ENCODE results near the gene YIPF2. TPM values are rescaled to one million over a fixed set of nuclear protein-coding genes. Genes with fewer than 3 reads are reported as not detected.

YIPF2 gene
- total and polyA plus RNA-seq, 2 of the 4 experiments (the other 2 are of a cell fraction): 61.5 to 78.0 TPM

DNA sequence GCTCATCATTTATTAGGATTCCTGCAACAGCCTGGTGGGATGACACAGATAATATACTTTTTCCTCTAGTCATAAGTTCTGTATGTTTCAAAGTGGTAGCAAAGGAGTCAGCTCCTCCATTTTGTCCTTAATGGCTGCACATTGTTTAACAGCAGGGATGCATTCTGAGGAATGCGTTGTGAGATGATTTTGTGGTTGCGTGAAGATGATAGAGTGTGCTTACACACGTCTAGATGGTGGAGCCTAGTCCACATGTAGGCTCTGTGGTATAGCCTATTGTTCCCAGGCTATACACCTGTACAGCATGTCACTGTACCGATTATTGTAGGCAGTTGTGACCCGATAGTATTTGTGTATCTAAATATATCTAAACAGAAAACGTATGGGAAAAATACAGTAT lies 37.0 kb upstream of the YIPF2 start:
- no peak overlapping the region for H2BK20ac ChIP-seq (ENCODE audit: low read depth, low read length)
- no peak overlapping the region for H3K4me2 ChIP-seq (ENCODE audit: low read depth, low read length)
- intact Hi-C loops (cut with micrococcal nuclease): no loop called here
- no peak overlapping the region for H4K5ac ChIP-seq (ENCODE audit: low read depth, low read length)
- H3K4me3 ChIP-seq (ENCODE audit: insufficient read depth, low read depth, low read length): no peak overlapping the region
- H4K8ac ChIP-seq (ENCODE audit: low read depth in 2 of 2, low read length in 2 of 2): no peak overlapping the region
- peaks cover 25% of the 10 kb centered on the region for H3K9me1 ChIP-seq (ENCODE audit: insufficient read depth, low read length)
- no peak overlapping the region for H2AFZ ChIP-seq (replicated peaks; ENCODE audit: low read length, poor library complexity)
- WGBS, 2 experiments (ENCODE audit: extremely low coverage in 2 of 2, insufficient read length in 1 of 2): 93% methylated on average over 3 of the region's 6 CpGs; no CpG with 5 or more reads in 1 of the 2 experiments
- in situ Hi-C loops (cut with MboI; ENCODE audit: low sequenced_read_pairs): no loop called here
- peaks cover 73% of the 10 kb centered on the region for H4K20me1 ChIP-seq (ENCODE audit: insufficient read depth, low read length)
- H2BK5ac ChIP-seq (ENCODE audit: low read depth, low read length, poor library complexity, severe bottlenecking): no peak overlapping the region
- H3K18ac ChIP-seq (ENCODE audit: low read depth, low read length): no peak overlapping the region
- H2BK120ac ChIP-seq (ENCODE audit: low read depth, low read length): no peak overlapping the region
- no peak overlapping the region for H3K56ac ChIP-seq (ENCODE audit: extremely low read depth, insufficient read depth, low read length)
- no peaks in the 10 kb centered on the region for H3K27me3 ChIP-seq (ENCODE audit: control insufficient read depth, insufficient read depth, low read length)
- H3K23ac ChIP-seq (ENCODE audit: low read depth, low read length): no peak overlapping the region
- H3K36me3 ChIP-seq (ENCODE audit: control insufficient read depth, insufficient read depth, low read length): no peaks in the 10 kb centered on the region
- no peak for ATAC-seq (ENCODE audit: low read depth)
- DNase-seq: no peak
- no peak overlapping the region for H3K14ac ChIP-seq (replicated peaks; ENCODE audit: low read depth, low read length)
- no peak overlapping the region for H3K9ac ChIP-seq (ENCODE audit: low read depth, low read length)
- H3K27ac ChIP-seq (ENCODE audit: insufficient read depth, low read length): no peak overlapping the region
- POLR2A ChIA-PET (ENCODE audit: unreplicated experiment): no interaction called here
- no peaks in the 10 kb centered on the region for H3K9me3 ChIP-seq (ENCODE audit: control insufficient read depth, insufficient read depth, low read length)
- peaks cover 0 to 60% of the 10 kb centered on the region in 2 experiments; a peak in 3 of 4 replicates for H3K79me1 ChIP-seq (ENCODE audit: low read depth in 1 of 2, low read length in 2 of 2)
- no TSS peak for BruUV-seq (replicated peaks)
- TF ChIP-seq SMC3 (IDR thresholded peaks at IDR 0.05; ENCODE audit: low read depth, low read length): no peak
- no peak for TF ChIP-seq MAZ (IDR thresholded peaks at IDR 0.05; ENCODE audit: borderline replicate concordance, low read depth, low read length)
- TF ChIP-seq NFE2L2 (IDR thresholded peaks at IDR 0.05; ENCODE audit: low read depth, low read length): no peak
- TF ChIP-seq, protein P1, sequence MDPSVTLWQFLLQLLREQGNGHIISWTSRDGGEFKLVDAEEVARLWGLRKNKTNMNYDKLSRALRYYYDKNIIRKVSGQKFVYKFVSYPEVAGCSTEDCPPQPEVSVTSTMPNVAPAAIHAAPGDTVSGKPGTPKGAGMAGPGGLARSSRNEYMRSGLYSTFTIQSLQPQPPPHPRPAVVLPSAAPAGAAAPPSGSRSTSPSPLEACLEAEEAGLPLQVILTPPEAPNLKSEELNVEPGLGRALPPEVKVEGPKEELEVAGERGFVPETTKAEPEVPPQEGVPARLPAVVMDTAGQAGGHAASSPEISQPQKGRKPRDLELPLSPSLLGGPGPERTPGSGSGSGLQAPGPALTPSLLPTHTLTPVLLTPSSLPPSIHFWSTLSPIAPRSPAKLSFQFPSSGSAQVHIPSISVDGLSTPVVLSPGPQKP (IDR thresholded peaks at IDR 0.05; ENCODE audit: borderline replicate concordance, low read depth, low read length): no peak
- TF ChIP-seq BHLHE40 (IDR thresholded peaks at IDR 0.05; ENCODE audit: low read depth, low read length): no peak
- TF ChIP-seq, protein P2, sequence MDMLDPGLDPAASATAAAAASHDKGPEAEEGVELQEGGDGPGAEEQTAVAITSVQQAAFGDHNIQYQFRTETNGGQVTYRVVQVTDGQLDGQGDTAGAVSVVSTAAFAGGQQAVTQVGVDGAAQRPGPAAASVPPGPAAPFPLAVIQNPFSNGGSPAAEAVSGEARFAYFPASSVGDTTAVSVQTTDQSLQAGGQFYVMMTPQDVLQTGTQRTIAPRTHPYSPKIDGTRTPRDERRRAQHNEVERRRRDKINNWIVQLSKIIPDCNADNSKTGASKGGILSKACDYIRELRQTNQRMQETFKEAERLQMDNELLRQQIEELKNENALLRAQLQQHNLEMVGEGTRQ (IDR thresholded peaks at IDR 0.05; ENCODE audit: low read depth, low read length): no peak
- TF ChIP-seq CEBPB (IDR thresholded peaks at IDR 0.05; ENCODE audit: low read depth, low read length): no peak
- TF ChIP-seq RCOR1 (IDR thresholded peaks at IDR 0.05; ENCODE audit: insufficient replicate concordance, low read length): no peak
- TF ChIP-seq, protein P3, sequence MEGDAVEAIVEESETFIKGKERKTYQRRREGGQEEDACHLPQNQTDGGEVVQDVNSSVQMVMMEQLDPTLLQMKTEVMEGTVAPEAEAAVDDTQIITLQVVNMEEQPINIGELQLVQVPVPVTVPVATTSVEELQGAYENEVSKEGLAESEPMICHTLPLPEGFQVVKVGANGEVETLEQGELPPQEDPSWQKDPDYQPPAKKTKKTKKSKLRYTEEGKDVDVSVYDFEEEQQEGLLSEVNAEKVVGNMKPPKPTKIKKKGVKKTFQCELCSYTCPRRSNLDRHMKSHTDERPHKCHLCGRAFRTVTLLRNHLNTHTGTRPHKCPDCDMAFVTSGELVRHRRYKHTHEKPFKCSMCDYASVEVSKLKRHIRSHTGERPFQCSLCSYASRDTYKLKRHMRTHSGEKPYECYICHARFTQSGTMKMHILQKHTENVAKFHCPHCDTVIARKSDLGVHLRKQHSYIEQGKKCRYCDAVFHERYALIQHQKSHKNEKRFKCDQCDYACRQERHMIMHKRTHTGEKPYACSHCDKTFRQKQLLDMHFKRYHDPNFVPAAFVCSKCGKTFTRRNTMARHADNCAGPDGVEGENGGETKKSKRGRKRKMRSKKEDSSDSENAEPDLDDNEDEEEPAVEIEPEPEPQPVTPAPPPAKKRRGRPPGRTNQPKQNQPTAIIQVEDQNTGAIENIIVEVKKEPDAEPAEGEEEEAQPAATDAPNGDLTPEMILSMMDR (conservative IDR thresholded peaks at IDR 0.05; ENCODE audit: low read depth, low read length): no peak
- TF ChIP-seq MAFK (IDR thresholded peaks at IDR 0.05; ENCODE audit: low read depth, low read length): no peak
- no peak for TF ChIP-seq RFX5 (IDR thresholded peaks at IDR 0.05; ENCODE audit: low read depth, low read length)
- TF ChIP-seq CHD1 (IDR thresholded peaks at IDR 0.05; ENCODE audit: low read depth, low read length): no peak
- no peak for TF ChIP-seq MXI1 (IDR thresholded peaks at IDR 0.05; ENCODE audit: borderline replicate concordance, low read depth, low read length)
- TF ChIP-seq FOS (IDR thresholded peaks at IDR 0.05; ENCODE audit: low read depth, low read length): no peak
- H2BK15ac ChIP-seq (ENCODE audit: low read depth, low read length): no peak overlapping the region
- no peak overlapping the region for H2AK9ac ChIP-seq (replicated peaks; ENCODE audit: low read depth, low read length, poor library complexity)
- no peak overlapping the region for H4K91ac ChIP-seq (ENCODE audit: insufficient read depth, low read depth, low read length)
- CTCF ChIA-PET: no interaction called here
- dilution Hi-C loops (cut with HindIII; ENCODE audit: low sequenced_read_pairs, unreplicated experiment): no loop called here
- H3K4me1 ChIP-seq (ENCODE audit: control insufficient read depth, insufficient read depth, low read length): peaks cover 9% of the 10 kb centered on the region
- H3K4ac ChIP-seq (ENCODE audit: low read depth, low read length): no peak overlapping the region
- no peak overlapping the region for H2AK5ac ChIP-seq (ENCODE audit: low read depth, low read length)
